ENCODE results near the gene RUNX2. TPM values are rescaled to one million over a fixed set of nuclear protein-coding genes. Genes with fewer than 3 reads are reported as not detected.

RUNX2 gene
- total and polyA plus RNA-seq, 9 of the 15 experiments (the other 6 are each of a cell fraction or from before 2014, with no cell fraction given): 0.29 to 1.00 (median 0.43) TPM

DNA sequence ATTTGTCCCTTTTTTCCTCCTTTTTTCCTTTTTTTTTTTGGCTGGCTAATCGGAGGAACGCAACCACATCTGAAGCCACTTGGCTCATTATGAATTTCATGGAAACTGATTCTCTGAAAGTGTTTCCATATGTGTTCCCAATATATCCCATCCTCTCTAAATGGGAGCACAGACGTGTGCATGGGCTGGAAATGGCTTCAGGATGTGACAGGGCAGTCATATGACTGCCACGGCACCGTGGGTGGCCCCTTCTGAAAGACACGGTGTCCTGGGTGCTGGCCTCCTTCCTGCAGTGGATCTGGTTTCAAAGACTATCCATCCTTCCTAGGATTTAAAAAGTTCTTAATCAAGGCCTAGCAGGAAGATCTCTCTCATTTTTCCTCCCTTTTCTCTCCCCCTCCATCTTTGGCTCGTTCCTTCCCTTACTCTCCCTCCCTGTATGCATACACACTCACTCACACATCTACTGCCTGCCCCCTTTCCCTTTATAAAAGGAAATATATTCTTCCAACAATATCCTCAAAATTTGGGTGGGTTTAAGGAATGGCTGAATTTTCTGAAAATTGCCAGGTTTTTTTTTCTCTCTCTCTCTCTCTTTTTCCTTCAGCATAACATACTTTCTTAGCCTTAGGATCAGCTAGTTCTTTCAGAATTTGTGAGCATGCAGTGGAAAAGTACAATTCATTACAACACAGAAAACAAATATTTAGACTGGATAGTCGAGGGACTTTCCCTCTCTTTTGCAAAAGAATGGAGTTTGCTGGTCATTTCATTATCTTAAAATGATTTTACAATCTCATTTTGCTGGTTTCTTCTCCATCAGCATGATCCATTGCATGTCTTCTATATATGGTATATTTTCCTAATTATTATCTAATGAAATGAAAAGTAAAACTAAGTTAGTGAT lies 210.8 kb downstream of the RUNX2 start:
- no peak for ATAC-seq
- CTCF ChIA-PET (ENCODE audit: low intra/inter-chr PET ratio): no interaction called here

More for the DNA sequence above, 210.8 kb downstream of the RUNX2 start:
- BruUV-seq (replicated peaks): no TSS peak
- no peaks in the 10 kb centered on the region for H3K9me3 ChIP-seq (replicated peaks; ENCODE audit: control insufficient read depth, insufficient read depth, low read depth, low read length)
- no peak overlapping the region for H3K9ac ChIP-seq (ENCODE audit: insufficient read depth in 1 of 2, low read depth in 2 of 2, low read length in 2 of 2)
- TF ChIP-seq, protein P1, sequence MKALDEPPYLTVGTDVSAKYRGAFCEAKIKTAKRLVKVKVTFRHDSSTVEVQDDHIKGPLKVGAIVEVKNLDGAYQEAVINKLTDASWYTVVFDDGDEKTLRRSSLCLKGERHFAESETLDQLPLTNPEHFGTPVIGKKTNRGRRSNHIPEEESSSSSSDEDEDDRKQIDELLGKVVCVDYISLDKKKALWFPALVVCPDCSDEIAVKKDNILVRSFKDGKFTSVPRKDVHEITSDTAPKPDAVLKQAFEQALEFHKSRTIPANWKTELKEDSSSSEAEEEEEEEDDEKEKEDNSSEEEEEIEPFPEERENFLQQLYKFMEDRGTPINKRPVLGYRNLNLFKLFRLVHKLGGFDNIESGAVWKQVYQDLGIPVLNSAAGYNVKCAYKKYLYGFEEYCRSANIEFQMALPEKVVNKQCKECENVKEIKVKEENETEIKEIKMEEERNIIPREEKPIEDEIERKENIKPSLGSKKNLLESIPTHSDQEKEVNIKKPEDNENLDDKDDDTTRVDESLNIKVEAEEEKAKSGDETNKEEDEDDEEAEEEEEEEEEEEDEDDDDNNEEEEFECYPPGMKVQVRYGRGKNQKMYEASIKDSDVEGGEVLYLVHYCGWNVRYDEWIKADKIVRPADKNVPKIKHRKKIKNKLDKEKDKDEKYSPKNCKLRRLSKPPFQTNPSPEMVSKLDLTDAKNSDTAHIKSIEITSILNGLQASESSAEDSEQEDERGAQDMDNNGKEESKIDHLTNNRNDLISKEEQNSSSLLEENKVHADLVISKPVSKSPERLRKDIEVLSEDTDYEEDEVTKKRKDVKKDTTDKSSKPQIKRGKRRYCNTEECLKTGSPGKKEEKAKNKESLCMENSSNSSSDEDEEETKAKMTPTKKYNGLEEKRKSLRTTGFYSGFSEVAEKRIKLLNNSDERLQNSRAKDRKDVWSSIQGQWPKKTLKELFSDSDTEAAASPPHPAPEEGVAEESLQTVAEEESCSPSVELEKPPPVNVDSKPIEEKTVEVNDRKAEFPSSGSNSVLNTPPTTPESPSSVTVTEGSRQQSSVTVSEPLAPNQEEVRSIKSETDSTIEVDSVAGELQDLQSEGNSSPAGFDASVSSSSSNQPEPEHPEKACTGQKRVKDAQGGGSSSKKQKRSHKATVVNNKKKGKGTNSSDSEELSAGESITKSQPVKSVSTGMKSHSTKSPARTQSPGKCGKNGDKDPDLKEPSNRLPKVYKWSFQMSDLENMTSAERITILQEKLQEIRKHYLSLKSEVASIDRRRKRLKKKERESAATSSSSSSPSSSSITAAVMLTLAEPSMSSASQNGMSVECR (CRISPR knock-in tag; IDR thresholded peaks at IDR 0.05): no peak
- TF ChIP-seq ZNF133 (CRISPR knock-in tag; IDR thresholded peaks at IDR 0.05) (no peak), TBP (optimal IDR thresholded peaks at IDR 0.05; ENCODE audit: low read depth, low read length) (no peak), NEUROD1 (IDR thresholded peaks at IDR 0.05; ENCODE audit: borderline replicate concordance, low read depth, low read length, partially characterized antibody) (no peak), GABPB1 (CRISPR knock-in tag; IDR thresholded peaks at IDR 0.05) (no peak)
- TF ChIP-seq, protein P2, sequence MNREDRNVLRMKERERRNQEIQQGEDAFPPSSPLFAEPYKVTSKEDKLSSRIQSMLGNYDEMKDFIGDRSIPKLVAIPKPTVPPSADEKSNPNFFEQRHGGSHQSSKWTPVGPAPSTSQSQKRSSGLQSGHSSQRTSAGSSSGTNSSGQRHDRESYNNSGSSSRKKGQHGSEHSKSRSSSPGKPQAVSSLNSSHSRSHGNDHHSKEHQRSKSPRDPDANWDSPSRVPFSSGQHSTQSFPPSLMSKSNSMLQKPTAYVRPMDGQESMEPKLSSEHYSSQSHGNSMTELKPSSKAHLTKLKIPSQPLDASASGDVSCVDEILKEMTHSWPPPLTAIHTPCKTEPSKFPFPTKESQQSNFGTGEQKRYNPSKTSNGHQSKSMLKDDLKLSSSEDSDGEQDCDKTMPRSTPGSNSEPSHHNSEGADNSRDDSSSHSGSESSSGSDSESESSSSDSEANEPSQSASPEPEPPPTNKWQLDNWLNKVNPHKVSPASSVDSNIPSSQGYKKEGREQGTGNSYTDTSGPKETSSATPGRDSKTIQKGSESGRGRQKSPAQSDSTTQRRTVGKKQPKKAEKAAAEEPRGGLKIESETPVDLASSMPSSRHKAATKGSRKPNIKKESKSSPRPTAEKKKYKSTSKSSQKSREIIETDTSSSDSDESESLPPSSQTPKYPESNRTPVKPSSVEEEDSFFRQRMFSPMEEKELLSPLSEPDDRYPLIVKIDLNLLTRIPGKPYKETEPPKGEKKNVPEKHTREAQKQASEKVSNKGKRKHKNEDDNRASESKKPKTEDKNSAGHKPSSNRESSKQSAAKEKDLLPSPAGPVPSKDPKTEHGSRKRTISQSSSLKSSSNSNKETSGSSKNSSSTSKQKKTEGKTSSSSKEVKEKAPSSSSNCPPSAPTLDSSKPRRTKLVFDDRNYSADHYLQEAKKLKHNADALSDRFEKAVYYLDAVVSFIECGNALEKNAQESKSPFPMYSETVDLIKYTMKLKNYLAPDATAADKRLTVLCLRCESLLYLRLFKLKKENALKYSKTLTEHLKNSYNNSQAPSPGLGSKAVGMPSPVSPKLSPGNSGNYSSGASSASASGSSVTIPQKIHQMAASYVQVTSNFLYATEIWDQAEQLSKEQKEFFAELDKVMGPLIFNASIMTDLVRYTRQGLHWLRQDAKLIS (CRISPR knock-in tag; IDR thresholded peaks at IDR 0.05): no peak
- TF ChIP-seq, protein P3, sequence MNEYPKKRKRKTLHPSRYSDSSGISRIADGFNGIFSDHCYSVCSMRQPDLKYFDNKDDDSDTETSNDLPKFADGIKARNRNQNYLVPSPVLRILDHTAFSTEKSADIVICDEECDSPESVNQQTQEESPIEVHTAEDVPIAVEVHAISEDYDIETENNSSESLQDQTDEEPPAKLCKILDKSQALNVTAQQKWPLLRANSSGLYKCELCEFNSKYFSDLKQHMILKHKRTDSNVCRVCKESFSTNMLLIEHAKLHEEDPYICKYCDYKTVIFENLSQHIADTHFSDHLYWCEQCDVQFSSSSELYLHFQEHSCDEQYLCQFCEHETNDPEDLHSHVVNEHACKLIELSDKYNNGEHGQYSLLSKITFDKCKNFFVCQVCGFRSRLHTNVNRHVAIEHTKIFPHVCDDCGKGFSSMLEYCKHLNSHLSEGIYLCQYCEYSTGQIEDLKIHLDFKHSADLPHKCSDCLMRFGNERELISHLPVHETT (CRISPR knock-in tag; conservative IDR thresholded peaks at IDR 0.05 in 1 of 2, IDR thresholded peaks at IDR 0.05 in 1 of 2): 0 out of 4 replicates have a peak, but pooled peaks of 1 of the 2 experiments have one; percentile 35
- no peak for FAIRE-seq
- no peak overlapping the region for H3K27ac ChIP-seq (ENCODE audit: extremely low read depth, low read depth, low read length)
- H2AFZ ChIP-seq (ENCODE audit: low read depth, low read length): no peak overlapping the region
- no peaks in the 10 kb centered on the region for H3K27me3 ChIP-seq (ENCODE audit: control insufficient read depth in 2 of 2, insufficient read depth in 2 of 2, low read length in 2 of 2)
- no peak for DNase-seq (ENCODE audit: extremely low read depth in 1 of 4, low spot score in 3 of 4)
- no peaks in the 10 kb centered on the region for H3K36me3 ChIP-seq (ENCODE audit: control insufficient read depth, insufficient read depth, low read length)
- no peaks in the 10 kb centered on the region for H3K79me2 ChIP-seq (ENCODE audit: control insufficient read depth, insufficient read depth, low read length)
- no peak overlapping the region for H3K4me2 ChIP-seq (ENCODE audit: insufficient read depth, low read length)
- H4K20me1 ChIP-seq (replicated peaks; ENCODE audit: control insufficient read depth, insufficient read depth, low read length): no peaks in the 10 kb centered on the region
- 22% methylated on average over 8 of the region's 8 CpGs for WGBS (ENCODE audit: insufficient coverage, low coverage, missing lambda C conversion rate)
- intact Hi-C loops (cut with micrococcal nuclease): no loop called here
- POLR2A ChIA-PET: interaction anchor here (0.6 kb wide), 1 partner anchor 714 kb away, joined by 4 read pairs; no protein-coding TSS in a partner anchor
- in situ Hi-C loops (cut with MboI): no loop called here
- H3K4me1 ChIP-seq (replicated peaks in 1 of 2; ENCODE audit: control insufficient read depth in 2 of 2, insufficient read depth in 2 of 2, low read length in 2 of 2): peaks cover 0 to 22% of the 10 kb centered on the region in 2 experiments; a peak in 3 of 5 replicates
- H3K9me1 ChIP-seq (ENCODE audit: control insufficient read depth, insufficient read depth, low read length): no peaks in the 10 kb centered on the region
- no peak overlapping the region for H3K4me3 ChIP-seq

All from K562 (cell line).